Eye (tissue), 1 donor: ENCODE data around the gene BPHL.
"Not testable (repeated sequence)": the region's sequence is repeated elsewhere in the genome, so short reads cannot be mapped to it uniquely, and the experiment has no call there.

ENCODE experiments used
- DNase-seq: peaks from one replicate; pipeline ENCODE4 v3.0.0-alpha.2; 2015

BPHL gene

DNA sequence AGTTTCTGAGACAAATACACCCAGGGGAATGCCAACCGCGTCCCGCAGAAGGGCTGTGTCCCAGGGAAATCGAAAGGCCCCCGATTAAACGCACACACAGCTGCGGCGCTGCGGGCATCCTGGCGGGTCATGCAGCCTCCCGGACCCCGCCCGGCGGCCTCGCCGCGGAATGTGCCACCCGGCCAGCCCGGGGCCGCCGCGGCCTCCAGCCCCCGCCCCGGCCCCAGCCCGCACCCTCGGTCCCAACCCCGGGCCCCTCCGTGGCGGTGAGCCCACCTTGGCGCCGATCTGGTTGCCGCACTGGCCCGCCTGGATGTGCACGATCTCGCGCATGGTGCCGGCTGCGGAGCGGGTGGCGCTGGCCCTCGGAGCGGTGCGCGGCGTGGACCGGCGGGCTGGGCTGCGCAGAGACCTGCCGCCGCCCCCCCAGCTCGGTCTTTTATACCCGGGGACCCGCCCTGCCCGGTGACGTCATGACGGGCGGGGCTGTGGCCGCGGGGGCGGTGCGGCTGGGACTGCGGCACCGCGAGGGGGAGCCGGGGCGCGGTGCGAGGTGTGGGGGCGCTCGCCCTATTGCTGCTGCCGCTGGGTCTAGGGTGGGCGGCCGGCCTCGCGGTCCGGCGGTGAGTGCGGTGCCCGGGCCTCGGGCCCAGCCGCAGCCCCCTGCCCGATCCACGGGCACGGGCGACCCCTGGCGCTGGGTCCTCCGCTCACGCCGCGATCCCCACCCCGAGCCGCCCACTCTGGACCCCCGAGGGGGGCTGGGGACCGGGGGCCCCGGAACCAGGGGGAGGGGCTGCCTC, 38.8 kb downstream of the BPHL start, which contains the start of gene TUBB2A:
TUBB2A (minus strand) TSS at position 414 of the 803 bp plus-strand sequence; CDS start at position 333, 81 bp downstream.
- DNase-seq = peak; percentile 93

DNA sequence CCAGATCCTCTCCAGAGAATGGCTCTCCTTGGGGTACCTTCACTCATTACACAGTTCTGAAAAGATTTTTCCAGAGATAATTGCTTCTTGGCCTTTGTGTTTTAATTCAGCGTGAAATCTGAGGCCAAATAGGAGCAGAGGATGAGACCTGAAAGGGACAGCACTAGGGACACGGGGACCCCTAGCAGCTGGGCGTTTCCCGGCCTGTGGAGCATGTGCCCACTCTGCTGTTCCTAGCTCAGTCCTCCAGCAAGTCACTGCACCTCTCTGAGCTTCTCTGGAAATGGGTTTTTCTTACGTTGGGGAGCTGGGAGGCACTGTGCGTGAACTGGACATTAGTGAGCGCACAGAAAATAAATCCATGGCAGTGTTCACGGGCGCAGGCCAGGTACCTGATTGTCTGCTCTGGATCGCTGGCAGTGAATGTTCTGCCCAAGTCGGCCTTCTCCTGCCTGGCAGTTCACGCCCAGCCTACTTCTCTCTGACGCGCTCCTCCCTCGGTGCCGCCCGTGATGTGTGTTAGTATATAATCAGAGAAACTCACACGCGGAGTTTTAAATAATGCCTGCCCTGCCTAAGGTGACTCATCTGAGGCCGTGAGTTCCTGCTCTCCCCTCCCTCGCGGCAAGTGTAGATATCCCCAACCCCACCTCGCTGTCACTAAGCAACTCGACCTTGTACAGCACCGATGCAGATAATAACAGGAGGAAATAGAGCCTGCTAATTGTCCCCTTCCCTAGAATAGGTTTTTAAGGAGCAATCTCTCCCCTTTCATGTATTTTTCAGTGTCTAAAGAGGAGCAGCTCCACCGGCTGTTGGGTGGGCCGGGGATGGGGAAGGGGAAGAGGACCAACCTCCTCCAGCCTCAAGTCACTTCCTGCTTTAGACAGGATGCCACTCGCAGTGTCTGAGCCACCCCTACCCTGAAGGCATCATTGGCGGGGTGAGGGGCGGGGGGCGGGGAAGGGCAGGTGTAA, 41.6 kb downstream of the BPHL start:
- no peak for DNase-seq

DNA sequence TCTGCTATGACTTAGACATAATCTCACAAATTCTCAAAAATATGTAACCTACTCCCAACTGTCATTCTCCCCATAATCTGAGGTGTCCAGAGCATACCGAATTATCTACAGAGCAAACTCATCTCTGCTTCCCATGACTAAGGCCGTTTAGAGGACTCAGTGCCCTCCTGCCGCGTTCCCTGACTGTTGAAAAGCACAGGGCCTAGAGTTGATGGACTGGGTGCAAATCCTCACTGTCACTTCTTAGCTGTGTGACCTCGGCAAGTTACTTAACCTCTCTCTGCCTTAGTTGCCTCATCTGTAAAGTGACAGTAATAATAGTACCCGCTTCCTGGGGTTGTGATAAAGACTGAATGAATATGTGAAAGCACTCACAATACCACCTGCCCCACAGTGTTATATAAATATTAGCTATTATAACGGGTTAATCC, 43.6 kb downstream of the BPHL start:
- peak; percentile 63 for DNase-seq

DNA sequence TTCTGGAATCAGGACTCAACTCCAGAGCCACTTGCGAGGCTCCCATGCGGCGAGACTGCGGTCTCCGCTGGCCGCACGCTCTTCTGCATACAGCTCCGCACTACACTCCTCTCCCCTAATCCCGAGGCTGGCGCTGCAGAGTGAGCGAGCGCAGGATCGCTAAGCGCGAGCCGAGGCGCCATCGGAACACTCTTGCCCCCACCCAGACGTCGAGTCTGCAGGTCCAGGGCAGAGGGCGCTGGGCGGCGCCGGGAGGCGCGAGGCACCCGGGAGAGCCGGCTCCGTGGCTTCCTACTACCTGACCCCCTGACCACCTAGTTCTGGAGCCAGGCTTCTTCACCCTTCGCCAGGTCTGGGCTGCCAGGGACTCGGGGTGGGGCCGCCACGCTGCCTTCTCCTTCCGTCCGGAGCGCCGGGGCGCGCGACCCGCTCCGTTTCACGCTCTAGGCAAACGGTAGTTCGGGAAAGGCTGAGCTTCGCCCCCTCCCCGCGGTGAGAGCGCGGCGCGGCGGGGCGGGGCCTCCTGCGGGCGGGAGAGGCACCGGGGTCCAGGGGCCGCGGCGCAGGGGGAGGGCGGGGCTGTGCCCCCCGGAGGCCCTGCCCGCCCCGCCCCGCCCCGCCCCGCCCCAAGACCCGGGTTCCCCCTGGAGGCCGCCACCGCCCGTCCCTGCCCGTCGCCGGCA, 44.2 kb downstream of the BPHL start:
- peak; percentile 94 for DNase-seq

DNA sequence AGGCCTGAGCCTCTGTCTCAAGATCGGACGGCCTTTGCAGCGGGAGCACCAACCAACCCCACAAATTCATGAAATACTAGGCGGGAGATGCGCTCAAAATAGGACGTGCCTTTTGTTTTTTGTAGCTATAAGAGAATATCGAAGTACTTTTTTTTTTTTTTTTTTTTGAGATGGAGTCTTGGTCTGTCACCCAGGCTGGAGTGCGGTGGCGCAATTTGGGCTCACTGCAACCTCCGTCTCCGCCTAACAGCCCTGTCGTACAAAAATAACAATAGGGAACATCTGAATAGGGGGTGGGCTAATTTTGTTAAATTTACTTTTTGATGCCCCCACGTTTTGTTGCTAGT, 44.7 kb downstream of the BPHL start:
- DNase-seq = no peak

DNA sequence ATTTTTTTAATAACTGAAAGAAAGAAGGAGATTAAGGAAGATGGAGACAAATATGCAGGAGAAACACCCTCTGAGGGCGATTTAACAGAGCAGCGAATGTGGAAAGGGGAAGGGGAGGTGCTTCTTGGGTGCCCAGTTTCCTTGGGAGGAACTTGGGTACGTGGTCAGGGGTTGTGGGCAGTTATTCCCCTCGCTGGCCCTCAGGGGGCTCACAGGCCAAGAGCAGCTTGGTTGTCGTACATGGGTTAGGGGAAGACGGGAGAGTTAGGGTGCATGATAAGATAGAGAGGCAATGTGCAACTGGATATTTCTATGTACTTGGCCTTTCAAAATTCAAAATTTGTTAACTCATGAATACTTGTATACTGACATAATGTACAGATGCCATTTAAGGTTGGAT, 45.9 kb downstream of the BPHL start:
- DNase-seq = no peak

DNA sequence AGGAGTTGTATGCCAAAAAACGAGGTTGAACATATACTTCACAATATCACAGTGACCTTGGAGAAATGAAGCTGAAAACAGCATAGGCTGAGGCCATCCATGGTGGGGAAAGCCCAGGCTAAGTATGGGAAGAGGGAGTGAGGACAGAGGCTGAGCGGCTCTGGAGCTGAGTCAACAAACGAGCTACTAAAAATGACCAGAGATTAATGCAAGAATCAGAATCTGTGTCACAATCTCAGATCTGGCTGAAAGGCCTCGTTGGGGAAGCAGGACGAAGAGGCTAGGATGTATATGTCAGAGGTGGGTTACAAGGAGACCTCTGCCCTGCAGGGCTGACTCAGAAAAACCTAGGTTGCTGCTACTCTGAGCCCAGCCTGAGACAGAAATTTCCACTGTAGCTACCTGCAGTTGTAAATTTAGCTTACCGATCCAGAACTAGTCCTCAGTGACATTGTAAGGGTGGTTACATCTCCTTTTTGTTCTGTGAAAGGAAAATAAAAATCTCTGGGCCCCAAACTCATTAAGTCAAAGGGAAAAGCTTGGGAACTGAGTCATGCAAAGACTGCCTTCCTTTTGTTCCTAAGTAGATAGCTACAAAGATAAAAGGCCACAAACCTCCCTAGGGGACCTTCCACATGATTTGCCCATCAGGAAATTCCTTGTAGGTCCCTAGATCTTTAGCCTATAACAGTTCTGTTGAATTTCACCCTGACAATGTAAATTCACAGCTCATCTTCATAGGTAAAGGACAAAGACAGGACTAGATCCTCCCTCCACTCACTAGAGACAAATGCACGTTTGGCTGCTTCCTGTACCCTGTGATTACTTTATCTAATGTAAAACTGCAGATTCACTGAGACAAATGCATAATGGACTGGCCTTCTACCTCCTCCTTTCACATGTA, 47.4 kb downstream of the BPHL start:
- peak; percentile 54 for DNase-seq

DNA sequence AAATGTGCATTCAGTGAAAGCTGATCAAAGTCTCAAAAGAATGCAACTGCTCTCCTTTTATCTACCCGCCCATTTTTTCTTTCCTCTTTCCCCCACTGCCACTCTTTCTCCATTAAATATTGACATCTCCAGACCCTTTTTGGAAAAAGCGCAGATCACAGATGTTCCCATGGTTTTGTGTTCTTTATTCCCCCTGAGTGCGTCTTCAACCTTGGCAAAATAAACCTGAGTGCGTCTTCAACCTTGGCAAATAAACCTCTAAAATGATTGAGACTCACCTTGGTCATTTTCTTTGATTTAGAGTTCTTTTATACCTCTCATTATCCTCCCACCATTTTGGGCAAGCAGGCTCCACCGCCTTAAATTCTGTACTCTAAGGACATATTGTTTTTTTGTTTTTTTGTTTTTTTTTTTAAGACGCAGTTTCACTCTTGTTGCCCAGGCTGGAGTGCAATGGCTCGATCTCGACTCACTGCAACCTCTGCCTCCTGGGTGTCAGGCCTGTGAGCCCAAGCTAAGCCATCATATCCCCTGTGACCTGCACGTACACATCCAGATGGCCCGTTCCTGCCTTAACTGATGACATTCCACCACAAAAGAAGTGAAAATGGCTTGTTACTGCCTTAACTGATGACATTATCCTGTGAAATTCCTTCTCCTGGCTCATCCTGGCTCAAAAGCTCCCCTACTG, 48.2 kb downstream of the BPHL start:
- DNase-seq = not testable (repeated sequence)

DNA sequence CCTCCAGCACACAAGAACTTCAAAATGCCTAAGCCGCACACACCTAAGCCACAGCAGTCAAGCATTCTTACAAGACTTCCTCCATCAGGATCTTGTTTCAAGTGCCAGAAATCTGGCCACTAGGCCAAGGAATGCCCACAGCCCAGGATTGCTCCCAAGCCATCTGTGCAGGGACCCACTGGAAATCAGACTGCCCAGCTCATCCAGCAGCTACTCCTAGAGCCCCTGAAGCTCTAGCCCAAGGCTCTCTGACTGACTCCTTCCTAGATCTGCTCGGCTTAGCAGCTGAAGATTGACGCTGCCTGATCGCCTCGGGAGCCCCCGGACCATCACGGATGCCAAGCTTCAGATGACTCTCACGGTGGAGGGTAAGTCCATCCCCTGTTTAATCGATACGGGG, 49.5 kb downstream of the BPHL start:
- not testable (repeated sequence) for DNase-seq

DNA sequence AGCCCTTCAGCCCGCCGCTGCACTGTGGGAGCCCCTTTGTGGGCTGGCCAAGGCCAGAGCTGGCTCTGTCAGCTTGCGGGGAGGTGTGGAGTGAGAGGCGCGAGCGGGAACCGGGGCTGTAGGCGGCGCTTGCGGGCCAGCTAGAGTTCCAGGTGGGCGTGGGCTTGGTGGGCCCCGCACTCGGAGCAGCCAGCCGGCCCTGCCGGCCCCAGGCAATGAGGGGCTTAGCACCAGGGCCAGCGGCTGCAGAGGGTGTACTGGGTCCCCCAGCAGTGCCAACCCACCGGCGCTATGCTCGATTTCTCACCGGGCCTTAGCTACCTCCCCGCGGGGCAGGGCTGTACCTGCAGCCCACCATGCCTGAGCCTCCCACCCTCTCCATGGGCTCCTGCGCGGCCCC, 52.2 kb downstream of the BPHL start:
- DNase-seq = not testable (repeated sequence)

DNA sequence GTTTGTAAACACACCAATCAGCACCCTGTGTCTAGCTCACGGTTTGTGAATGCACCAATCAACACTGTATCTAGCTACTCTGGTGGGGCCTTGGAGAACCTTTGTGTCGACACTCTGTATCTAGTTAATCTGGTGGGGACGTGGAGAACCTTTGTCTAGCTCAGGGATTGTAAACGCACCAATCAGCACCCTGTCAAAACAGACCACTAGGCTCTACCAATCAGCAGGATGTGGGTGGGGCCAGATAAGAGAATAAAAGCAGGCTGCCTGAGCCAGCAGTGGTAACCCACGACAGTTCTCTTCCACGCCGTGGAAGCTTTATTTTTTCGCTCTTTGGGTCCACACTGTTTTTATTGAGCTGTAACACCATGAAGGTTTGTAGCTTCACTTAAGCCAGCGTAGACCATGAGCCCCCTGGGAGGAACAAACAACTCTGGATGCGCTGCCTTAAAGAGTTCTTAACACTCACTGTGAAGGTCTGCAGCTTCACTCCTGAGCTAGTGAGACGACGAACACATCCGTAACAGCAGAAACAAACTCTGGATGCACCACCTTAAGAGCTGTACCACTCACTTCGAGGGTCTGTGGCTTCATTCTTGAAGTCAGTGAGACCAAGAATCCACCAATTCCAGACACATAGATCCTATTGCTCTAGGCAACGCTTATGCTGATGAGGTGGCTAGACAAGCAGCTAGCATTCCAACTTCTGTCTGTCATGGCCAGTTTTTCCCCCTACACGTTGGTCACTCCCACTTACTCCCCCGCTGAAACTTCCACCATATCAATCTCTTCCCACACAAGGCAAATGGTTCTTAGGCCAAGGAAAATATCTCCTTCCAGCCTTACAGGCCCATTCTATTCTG, 53.0 kb downstream of the BPHL start:
- DNase-seq = not testable (repeated sequence)

DNA sequence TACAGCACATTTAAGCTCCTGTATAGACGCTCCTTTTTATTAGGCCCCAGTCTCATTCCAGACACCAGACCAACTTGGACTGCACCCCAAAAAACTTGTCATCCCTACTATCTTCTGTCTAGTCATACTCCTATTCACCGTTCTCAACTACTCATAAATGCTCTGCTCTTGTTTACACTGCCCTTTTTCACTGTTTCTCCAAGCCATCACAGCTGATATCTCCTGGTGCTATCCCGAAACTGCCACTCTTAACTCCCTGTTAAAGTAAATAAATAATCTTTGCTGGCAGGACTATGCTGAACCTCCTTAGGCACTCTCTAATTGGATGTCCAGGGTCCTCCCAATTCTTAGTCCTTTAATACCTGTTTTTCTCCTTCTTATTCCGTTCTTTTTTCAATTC, 54.3 kb downstream of the BPHL start:
- not testable (repeated sequence) for DNase-seq

DNA sequence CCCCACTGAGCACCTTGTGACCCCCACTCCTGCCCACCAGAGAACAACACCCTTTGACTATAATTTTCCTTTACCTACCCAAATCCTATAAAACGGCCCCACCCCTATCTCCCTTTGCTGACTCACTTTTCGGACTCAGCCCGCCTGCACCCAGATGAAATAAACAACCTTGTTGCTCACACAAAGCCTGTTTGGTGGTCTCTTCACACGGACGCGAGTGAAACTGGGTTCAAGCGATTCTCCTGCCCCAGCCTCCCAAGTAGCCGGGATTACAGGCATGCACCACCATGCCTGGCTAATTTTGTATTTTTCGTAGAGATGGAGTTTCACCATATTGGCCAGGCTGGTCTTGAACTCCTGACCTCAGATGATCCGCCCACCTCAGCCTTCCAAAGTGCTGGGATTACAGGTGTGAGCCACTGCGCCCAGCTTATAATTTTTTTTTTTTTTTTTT, 55.2 kb downstream of the BPHL start:
- not testable (repeated sequence) for DNase-seq

DNA sequence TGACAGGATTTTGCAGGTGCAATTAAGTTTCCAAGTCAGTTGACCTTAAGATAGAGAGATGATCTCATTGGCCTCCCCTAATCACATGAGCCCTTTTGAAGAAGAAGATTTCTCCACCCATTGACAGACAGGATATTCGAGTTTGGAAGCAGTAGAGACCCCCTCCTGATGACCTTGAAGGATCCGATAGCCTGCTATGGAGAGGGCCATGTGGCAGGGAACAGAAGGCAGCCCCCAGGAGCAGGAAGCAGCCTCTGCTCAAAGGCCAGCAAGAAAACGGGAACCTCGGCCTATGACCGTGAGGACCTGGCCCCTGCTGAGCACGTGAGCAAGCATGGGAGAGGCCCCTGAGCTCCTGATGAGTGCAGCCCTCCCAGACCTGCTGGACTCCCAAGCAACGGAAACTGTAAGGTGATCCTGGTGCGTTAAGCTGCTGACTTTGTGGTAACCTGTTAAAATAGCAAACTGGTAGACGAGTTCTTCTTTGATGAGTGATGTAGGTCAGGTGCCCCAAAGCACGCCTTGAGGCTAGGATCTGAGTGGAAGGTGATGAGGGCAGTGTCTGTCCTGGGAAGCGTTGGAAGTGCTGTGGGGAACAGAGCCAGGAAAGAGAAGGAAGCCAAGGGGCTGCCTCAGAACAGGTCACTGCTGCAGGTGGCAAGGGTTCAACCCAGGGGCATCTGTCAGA, 57.3 kb downstream of the BPHL start:
- DNase-seq = no peak

DNA sequence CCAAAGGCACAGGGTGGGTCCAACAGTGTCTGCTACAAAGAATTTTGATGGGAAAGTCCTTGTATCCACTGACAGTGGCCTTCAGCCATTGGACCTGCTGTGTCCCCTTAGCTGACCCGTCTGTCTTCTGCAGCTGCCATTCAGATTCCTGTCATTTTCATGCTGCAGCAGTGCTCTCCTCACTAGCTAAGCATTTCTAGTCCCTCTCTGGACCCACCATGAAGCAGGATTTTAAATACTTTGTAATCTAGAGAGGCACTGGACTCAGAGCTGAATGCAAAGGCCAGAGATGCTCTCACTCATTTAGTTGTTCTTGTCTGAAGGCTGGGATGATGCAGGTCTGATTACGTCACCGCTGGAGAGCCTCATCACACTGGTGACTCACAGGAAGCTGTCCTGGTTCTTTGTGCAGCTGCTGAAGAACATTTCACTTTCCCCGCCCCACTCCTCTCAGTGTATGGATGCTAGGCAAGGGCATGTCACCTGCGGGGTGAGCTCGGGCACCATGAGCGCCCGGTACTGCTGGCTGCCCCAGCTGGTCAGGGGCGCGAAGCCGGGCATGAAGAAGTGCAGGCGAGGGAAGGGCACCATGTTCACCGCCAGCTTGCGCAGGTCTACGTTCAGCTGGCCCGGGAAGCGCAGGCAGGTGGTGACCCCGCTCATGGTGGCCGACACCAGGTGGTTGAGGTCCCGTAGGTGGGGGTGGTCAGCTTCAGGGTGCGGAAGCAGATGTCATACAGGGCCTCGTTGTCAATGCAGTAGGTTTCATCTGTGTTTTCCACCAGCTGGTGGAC, 58.2 kb downstream of the BPHL start:
- DNase-seq = no peak

DNA sequence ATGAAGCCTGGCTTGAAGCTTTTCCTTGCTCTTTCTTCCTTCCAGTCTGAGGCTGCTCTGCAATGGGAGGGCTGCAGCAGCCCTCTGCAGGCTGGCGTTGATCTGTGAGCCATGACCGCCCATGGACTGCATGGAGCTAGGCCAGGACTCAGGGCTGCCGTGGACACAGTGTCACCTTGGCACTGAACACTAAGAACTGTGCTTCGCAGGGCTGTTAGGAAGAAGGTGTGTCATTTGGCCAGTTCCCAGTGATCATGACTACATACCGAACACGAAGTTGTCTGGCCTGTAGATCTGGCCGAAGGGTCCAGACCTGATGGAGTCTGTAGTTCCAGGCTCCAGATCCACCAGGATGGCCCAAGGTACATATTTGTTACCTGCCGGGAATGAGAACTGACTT, 60.2 kb downstream of the BPHL start:
- not testable (repeated sequence) for DNase-seq

DNA sequence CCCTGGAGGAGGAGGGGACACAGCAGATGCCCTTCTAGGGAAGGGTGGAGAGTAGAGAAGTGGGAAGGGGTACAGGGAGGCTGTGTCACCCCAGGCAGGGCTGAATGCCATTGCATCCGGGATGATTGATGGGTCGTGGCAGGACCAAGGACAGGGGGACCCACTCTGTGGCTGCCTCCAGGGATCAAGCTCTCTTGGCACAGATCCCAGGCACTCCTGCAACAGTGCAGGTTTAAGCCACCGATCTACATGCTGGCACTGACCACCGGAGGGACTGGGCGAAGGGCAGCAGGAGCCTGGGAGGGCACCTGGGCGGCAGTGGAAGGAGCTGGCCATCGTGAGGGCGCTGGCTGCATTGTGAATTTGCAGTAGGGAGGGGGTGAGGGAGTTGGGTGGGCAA, 61.4 kb downstream of the BPHL start:
- not testable (repeated sequence) for DNase-seq

DNA sequence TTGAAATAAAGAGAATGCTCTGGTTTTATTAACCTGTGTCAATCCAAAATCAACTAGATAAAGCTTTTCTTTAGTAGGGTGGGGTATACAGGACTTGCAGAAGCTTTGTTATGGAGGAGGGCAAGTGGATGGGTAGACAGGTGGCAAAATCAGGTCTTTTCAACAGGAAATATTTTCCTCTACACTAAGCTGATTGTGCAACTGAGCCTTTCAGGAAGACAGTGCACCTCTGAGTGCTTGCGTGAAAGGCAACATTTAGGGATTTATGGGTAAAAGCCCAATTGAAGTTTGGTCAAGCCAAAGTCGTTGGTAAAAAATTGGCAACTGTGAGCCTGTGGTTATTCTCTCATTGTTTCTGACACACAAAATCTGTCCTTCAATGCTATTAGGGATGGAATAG, 62.6 kb downstream of the BPHL start:
- DNase-seq = no peak

DNA sequence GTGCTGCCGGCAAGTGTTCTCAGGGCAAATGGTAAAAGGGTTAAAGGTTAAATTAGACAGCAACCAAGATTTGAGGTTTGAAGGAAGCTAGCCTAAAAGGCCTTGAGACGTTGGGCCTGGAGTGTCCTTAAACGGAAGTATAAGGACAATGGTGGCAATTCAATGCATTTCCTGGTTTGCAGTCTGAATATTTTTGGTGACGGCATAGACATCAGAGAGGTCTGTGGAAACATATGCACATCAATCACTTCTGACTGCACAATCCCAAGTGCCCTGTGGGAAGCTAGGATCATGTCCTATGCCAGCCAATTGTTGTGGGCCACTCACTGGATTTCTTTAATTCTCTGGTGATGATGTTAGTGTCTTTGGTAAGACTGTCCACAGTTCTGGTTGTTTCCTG, 64.6 kb downstream of the BPHL start:
- no peak for DNase-seq
